Parathyroid adenoma (tissue), 2 donors: ENCODE measurements around the gene CPEB3.

Source experiments
- H2AFZ ChIP-seq: fragments of 300-600 bp; sonication (generic); one replicate; pipeline ENCODE4 v1.7.0; 2017; ENCODE audit warnings: antibody characterized with exemption, mild to moderate bottlenecking
- H3K27ac ChIP-seq: fragments of 300-600 bp; sonication (generic); one replicate; pipeline ENCODE4 v1.7.0; 2017
- H3K27me3 ChIP-seq: fragments of 300-600 bp; sonication (generic); one replicate; pipeline ENCODE4 v1.7.0; 2017; ENCODE audit warnings: low read length; ENCODE audit not compliant: control insufficient read depth, insufficient read depth
- H3K36me3 ChIP-seq: fragments of 300-600 bp; sonication (generic); one replicate; pipeline ENCODE4 v1.7.0; 2017; ENCODE audit warnings: low read length; ENCODE audit not compliant: control insufficient read depth, insufficient read depth
- H3K4me1 ChIP-seq: fragments of 300-600 bp; sonication (generic); one replicate; pipeline ENCODE4 v1.7.0; 2017; ENCODE audit warnings: control low read depth
- H3K4me2 ChIP-seq: fragments of 300-600 bp; sonication (generic); one replicate; pipeline ENCODE4 v1.7.0; 2017; ENCODE audit warnings: low read length
- H3K4me3 ChIP-seq: fragments of 300-600 bp; sonication (generic); one replicate; pipeline ENCODE4 v1.7.0; 2017; ENCODE audit warnings: low read depth, low read length
- H3K79me2 ChIP-seq: fragments of 300-600 bp; sonication (generic); one replicate; pipeline ENCODE4 v1.7.0; 2017; ENCODE audit warnings: control low read depth
- H3K9ac ChIP-seq: fragments of 300-600 bp; sonication (generic); one replicate; pipeline ENCODE4 v1.7.0; 2017; ENCODE audit warnings: mild to moderate bottlenecking
- H3K9me3 ChIP-seq: fragments of 300-600 bp; sonication (generic); one replicate; pipeline ENCODE4 v1.7.0; 2017; ENCODE audit warnings: low read length; ENCODE audit not compliant: control insufficient read depth
- TF ChIP-seq, protein P1 (sequence below): fragments of 300-600 bp; sonication (generic); IDR thresholded peaks from one replicate; pipeline ENCODE4 v1.7.0; 2017; ENCODE audit warnings: antibody characterized with exemption, mild to moderate bottlenecking
- donor health status: primary hyperparathyroidism.

The CPEB3 gene

GRCh38 chr10:92102601-92103213, 188.2 kb downstream of the CPEB3 start:
- no peaks in the 10 kb centered on the region for H3K9me3 ChIP-seq
- H3K36me3 ChIP-seq: no peaks in the 10 kb centered on the region
- H3K4me1 ChIP-seq: peaks cover 21% of the 10 kb centered on the region
- H3K79me2 ChIP-seq: peaks cover 21% of the 10 kb centered on the region
- TF ChIP-seq, protein P1, sequence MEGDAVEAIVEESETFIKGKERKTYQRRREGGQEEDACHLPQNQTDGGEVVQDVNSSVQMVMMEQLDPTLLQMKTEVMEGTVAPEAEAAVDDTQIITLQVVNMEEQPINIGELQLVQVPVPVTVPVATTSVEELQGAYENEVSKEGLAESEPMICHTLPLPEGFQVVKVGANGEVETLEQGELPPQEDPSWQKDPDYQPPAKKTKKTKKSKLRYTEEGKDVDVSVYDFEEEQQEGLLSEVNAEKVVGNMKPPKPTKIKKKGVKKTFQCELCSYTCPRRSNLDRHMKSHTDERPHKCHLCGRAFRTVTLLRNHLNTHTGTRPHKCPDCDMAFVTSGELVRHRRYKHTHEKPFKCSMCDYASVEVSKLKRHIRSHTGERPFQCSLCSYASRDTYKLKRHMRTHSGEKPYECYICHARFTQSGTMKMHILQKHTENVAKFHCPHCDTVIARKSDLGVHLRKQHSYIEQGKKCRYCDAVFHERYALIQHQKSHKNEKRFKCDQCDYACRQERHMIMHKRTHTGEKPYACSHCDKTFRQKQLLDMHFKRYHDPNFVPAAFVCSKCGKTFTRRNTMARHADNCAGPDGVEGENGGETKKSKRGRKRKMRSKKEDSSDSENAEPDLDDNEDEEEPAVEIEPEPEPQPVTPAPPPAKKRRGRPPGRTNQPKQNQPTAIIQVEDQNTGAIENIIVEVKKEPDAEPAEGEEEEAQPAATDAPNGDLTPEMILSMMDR: no peak
- no peak overlapping the region for H3K27ac ChIP-seq
- no peak overlapping the region for H3K9ac ChIP-seq
- no peaks in the 10 kb centered on the region for H3K27me3 ChIP-seq
- no peak overlapping the region for H3K4me3 ChIP-seq
- H2AFZ ChIP-seq: no peak overlapping the region
- H3K4me2 ChIP-seq: no peak overlapping the region

GRCh38 chr10:92094960-92095359, 195.9 kb downstream of the CPEB3 start:
- Histone ChIP-seq H3K27ac (no peak overlapping the region), H3K4me1 (no peaks in the 10 kb centered on the region), H3K4me3 (no peak overlapping the region), H3K27me3 (no peaks in the 10 kb centered on the region), H3K9me3 (no peaks in the 10 kb centered on the region), H3K79me2 (no peaks in the 10 kb centered on the region), H3K4me2 (no peak overlapping the region), H2AFZ (no peak overlapping the region), H3K9ac (no peak overlapping the region), H3K36me3 (no peaks in the 10 kb centered on the region)
- TF ChIP-seq, protein P1: no peak

- Histone ChIP-seq H3K27me3 (no peaks in the 10 kb centered on the region), H3K4me2 (no peak overlapping the region), H3K79me2 (no peaks in the 10 kb centered on the region), H3K27ac (no peak overlapping the region), H3K4me3 (no peak overlapping the region), H3K9ac (no peak overlapping the region), H3K9me3 (no peaks in the 10 kb centered on the region), H2AFZ (no peak overlapping the region), H3K4me1 (peaks cover 5% of the 10 kb centered on the region), H3K36me3 (no peaks in the 10 kb centered on the region)
- TF ChIP-seq, protein P1: no peak
Measured at GRCh38 chr10:92091965-92092364, 198.9 kb downstream of the CPEB3 start.

- TF ChIP-seq, protein P1: peak; percentile 91
- Histone ChIP-seq H2AFZ (peak overlapping the region; percentile 10), H3K27ac (no peak overlapping the region), H3K4me2 (no peak overlapping the region), H3K4me1 (peaks cover 5% of the 10 kb centered on the region), H3K79me2 (no peaks in the 10 kb centered on the region), H3K9ac (no peak overlapping the region), H3K9me3 (no peaks in the 10 kb centered on the region), H3K27me3 (no peaks in the 10 kb centered on the region), H3K4me3 (peak overlapping the region; percentile 13), H3K36me3 (no peaks in the 10 kb centered on the region)
Measured at GRCh38 chr10:92087750-92088395, 203.0 kb downstream of the CPEB3 start.
